ENCODE measurements around the gene PACS1.

Gene PACS1

DNA sequence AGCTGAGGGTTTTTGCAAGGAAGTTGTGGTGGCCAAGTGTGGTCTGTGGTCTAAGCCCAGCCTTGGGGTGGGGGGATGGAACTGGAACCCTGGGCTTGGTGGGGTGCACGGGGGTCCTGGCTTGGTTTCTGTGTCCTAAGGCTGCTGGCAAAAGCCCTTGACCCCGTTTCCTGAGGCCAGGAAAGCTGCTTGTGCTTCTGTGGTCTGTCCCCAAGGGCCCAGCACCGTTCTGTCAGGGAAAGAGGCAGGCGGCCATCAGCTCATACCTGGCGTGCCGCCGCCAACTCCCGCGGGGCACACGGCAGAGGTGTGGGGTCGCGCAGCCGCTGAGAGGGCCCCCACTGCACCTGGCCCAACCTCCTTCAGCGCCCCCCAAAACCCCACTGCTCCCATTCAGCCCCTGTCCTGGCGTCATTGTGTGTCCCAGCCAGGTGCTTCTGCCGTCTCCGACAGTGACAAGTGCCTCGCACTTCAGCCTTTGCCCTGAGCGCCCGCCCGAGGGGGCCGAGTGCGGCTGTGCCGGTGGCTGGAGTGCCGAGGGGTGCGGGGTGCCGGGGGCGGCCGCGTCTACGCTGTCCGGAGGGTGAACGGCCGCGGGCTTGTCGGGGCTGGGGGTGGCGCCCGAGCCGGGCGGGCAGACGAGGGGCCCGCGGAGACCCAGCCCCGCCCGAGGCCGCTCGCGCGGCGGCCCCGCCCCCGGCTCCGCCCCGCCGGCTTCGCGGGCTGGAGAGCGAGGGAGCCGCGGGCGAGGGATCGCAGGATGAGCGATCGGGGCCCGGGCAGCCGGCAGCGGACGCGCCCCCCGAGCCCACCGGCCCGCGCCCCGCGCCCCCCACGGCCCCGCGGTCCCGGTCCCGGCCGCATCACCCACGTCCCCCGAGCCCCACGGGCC, 207.6 kb downstream of the PACS1 start, which contains the start of gene CNIH2:
Gene CNIH2, plus strand, starts transcription at position 705 of the 892 bp plus-strand sequence. CDS start 282 bp downstream, outside the sequence.
- peak; percentile 22 for DNase-seq

DNA sequence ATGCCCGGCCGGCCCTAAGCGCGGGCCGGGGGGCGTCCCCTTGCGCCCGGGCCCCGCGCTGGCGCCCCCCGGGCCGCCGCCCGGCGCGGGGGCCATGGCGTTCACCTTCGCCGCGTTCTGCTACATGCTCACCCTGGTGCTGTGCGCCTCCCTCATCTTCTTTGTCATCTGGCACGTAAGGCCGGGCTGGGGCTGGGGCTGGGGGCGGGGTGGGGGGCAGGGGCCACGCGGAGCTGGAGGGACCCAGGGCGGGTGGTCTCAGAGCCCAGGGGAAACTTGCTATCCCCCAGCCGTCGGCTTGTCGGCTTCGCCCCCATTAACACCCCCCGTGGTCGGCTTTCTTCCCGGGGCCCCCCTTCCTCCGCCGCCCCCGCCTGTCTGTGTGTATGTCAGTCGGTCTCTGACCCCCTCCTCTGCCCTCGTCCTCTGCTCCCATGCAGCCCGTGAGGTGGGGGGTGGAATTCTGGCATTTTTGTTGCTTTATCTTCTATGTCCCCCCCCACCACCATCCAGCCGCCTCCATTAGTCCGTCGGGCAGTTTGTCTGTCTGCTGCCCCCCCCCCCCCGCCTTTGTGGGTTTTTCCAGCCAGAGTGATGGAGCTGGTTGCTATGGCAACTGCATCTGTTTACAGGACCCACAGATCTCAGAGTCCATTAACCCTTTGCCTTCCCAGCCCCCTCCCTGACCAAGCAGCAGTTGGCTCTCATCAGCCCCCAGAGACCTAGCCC, 208.5 kb downstream of the PACS1 start:
- peak; percentile 25 for DNase-seq

DNA sequence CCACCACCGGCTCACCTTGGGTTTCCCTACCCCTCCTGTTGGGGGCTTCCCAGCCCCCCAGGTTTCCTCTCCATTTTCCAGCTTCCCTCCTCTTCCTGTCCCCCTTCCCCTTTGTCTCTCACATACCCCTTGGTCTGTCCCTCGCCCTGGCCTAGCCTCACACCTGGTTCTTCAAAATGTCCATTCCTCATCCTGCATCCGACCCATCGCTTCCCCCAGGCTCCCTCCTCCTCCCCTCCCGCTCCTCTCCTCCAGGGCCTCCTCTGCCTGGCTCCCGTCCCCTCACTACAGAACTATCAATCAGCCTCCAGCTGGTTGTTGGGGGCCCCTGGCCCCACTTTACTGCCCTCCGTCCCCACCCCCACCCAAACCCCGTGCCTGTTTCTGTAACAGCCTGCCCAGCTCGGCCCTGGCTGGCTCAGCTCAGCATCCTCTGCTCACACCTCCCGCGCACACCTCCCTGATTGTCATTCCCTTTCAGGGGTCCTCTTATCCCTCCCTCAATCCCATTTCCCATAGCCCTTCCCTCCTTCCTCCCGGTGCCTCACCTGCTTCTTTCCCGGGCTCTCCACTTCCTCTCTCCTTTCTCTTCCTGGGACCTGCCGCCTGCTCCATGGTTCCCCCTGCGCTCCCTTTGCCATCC, 209.1 kb downstream of the PACS1 start:
- no peak for DNase-seq

DNA sequence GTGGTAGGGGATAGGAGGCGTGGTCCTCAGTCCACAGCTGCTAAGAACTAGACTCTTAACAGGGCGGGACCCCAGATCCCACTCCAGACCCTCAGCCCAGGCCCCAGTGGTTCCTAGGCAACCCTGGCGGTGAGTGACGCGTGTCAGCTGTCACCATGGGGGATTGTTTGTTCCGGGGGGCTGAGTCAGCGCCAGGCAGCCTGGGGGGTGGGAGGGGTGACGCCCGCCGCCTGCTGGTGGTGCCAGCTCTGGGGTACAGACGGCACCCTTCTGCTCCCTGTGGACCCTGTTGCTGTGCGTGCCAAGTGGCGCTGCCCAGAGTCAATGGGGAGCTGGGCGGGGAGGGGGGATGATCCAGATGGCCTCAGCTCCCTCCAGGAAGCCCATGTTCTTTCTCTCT, 210.4 kb downstream of the PACS1 start:
- DNase-seq: no peak

DNA sequence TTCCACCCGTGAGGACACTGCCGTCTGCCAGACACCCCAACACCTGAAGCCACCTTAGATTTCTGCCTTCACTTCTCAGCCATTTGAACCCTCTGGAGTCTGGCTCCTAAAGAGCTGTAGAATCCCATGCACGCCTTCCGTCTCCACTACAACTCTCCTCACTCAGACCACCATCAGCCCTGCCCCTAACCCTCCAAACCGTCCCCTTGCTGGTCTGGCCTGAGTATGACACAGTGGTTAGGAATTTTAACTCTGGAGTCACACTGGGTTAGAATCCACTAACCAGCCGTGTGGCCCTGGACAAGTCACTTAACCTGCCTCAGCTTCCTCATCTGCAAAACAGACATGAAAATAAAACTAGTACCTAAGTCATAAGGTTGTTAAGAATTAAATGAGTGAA, 210.9 kb downstream of the PACS1 start:
- no peak for DNase-seq

DNA sequence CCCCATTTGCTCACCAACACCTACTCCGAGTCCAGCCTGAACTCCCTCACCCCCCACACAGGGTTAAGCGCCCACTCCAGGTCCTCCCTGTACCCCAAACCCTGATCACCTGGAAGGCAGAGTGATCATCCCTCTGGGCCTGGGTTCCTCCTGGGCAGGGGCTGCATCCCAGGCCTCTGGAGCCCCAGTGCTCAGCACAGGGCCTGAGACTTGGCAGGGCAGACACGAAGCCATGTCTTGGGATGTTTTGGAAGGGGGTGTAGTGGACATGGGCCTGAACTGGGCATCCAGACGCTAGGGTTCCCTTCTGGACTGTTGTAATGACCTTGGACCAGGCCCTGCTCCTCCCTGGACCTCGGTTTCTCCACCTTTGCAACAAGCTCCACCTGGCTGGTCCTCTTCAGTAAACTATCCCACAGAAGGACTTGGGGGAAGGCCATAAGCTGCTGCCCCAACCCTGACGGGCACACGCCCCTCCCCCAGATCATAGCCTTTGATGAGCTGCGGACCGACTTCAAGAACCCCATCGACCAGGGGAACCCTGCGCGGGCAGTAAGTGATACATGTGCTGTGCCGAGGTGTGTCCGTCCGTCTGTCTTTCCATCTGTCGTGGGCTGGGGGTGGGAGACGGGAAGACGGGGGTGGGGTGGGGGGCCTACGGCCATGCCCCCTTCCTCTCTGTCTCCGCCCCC, 211.8 kb downstream of the PACS1 start:
- DNase-seq: no peak

DNA sequence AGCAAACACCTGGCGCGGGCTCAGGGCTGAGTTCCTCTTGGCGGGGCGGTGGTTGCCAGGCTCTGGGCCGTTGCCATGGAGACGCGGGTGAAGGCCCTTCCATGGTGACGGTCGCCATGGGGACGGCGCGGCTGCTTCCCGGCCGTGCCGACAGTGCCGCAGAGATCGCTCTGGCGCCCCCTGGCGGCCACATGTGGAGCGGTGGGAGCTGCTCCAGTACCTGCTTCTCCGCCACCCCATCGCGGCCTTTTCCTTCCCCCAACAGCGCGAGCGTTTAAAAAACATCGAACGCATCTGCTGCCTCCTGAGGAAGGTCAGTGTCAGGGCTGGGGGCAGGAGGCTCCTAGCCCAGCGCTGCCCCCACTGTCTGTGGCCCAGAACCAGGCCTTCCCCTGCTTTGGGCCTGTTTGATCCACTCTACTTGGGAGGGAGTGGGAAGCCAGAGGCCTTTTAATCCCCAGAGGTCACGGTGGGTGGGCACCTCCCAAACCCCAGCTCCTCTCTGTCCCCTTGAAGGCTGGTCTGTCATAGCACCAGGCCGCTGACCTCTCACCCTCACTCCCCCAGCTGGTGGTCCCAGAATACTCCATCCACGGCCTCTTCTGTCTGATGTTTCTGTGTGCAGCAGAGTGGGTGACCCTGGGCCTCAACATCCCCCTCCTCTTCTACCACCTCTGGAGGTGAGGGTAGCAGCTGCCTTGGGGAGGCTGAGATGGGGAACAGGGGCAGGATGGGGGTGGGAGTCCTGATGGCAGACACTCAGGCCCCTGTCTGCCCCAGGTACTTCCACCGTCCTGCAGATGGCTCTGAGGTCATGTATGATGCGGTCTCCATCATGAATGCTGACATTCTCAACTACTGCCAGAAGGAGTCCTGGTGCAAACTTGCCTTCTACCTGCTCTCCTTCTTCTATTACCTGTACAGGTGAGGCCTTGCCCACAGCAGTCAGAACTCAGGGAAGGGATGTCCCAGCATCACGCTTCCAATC, 212.7 kb downstream of the PACS1 start:
- peak; percentile 93 for DNase-seq

DNA sequence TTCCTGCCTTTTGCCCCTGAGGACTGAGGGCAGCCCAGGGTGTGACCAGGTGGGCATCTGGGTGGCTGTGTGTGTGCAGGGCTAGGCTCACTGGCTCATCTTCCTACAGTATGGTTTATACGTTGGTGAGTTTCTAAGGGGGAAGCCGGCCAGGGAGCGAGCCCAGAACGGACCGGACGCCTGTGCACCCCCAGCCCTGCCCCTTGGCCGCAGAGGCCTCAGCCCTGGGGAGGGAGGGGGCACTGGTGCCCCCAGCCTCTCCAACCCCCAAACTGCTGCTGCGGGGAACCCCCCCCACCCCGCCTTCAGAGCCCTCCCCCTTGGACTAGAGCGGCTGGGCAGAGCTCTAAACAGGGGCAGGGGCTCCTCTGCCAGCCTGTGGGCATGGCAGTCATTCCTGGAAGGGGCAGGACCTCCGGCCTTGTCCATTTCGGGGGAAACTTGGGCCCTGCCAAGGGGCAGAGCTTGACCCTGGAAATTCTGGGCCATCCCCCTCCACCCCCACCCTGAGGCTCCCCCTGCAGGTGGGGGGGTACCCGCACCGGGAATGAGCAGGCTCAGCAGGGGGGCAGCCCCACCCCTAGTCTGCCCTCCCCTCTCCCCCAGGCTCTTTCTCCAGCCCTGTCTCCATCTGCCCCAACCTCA, 213.5 kb downstream of the PACS1 start:
- no peak for DNase-seq

DNA sequence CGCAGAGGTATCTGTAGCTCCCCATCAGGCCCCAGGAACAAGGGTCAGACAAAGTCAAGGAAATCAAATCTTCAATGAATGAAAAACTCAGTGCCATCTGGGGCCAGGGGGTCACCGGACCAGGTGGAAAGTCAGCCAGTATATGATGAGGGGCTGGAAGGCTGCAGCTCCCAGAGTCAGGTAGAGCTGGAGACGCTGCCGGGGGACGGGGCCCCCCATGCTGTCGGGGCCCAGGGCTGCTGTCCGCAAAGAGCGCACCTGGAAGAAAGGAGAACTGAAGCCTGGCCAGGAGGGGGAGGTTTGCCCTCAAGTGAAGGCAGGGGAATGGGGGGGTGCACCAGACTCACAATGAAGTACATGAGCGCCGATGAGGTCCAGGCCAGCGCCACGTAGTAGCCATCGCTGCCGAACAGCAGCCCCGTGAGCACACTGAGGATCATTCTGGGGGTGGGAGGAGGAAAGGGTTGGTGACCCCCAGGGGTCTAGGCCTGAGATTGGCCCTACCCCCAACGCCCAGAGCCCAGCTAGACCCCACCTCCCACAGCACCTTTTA, 214.5 kb downstream of the PACS1 start:
- no peak for DNase-seq

DNA sequence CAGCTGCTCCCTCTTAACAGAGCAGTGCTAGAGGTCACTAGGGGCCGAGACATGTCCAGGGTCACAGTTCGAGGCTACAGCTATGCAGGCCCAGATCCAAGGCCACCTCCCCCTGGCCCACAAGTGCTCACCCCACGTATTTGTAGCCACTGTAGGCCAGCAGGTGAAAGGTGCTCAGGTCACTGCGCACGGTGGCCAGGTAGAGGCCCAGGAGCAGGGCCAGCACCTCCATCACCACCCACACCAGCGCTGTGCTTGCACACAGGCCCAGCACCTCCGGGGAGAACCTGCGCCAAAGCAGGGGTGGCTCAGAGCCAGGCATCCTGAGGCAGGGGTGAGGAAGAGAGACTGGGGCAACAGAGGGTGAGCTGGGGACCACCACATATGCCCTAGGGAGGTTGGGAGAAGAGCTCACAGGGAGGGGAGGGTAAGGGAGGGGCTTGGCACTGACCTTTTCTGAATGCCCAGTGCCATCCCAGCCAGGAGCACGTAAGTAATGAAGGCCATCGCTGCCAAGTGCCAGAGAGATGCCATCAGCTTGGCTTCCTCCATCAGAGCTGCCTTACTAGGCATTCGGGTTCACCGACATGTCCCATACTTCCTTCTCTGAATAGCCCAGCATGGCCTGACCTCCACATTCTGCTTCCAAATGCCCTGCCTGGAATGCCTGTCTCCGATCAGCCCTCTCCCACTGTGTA, 215.3 kb downstream of the PACS1 start:
- no peak for DNase-seq

DNA sequence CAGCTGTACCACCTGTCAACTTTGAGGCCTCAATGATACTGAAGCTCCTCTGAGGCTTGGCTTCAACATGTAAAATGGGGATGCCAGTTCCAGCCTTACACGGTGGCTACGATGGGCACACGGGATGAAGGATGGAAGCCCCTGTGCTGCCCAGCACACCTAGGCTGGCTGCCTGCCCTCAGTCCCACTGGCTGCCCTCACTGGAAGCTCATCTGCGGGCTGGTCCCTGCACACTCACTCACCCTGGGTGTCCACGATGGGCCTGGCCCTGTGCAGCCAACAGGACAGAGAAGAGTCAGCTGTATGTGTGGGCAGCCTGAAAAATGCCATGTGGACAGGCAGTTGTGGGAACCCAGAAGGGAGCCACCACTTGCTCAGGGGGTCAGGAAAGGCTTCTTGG, 216.6 kb downstream of the PACS1 start:
- DNase-seq: no peak

DNA sequence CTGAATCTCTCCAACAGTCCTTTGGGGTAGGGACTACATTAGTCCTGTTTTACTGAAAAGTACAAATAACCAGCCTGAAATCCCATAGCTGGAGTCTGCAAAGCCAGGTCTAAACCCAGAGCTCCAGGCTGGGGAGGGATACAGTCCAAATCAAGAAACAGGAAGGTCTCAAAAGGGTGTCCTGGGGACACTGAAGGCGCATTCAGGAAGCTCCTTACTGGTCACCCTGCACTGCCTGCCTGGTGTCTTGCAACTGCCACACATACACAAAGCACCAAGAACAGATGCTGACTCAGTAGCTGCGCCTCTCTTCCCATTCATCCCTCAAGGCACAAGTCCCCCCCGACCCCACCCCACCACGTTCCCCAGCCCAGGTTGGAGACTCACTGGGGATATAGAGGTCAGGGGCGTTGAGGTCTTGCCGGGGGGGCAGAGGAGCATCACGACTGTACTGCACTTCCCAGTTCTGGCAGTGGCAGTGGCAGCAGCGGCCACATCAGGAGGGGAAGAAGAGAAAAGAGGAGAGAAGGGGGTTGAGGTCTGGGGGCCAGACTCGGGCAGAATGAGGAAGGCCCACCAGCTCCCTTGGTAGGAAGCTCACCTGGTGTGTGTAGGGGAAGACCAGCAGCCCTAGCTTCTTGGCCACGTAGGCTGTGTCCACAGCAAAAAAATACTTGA, 217.3 kb downstream of the PACS1 start:
- DNase-seq: no peak

DNA sequence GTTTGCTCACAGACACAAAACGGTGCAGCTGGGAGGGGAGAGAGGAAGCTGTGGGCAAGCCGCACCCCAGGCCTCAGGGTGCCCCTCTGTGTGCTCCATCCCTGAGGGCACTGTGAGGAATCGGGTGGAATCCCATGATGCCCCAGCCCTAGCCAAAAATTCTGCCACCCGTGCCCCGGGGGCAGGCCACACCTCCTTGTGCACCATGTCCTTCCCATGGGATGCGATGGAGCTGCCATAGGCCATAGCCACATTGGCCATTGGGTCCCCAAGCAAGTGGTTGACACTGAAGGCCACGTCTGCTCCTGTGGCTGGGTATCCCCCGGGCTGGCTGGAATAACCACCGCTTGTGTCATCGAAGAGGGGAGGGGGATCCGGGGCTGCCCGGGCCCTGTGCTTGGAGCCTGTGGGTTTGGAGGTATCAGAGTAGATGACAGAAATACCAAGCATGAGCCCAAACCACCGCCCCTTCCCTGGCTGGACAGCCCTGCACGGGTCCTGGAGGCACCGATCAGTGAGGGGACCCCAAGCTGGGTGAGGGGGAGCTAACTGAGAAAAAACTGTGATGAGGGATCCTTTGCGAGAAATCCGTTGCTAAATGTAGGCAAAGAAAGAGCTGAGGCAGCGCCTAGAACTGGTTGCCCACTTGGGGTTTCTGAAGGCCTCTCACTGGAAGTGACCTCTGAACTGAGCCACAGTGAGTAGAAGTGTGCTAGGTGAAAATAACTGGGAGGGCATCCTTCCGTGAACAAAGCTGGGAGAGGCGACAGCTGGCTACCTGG, 218.0 kb downstream of the PACS1 start:
- DNase-seq: no peak

DNA sequence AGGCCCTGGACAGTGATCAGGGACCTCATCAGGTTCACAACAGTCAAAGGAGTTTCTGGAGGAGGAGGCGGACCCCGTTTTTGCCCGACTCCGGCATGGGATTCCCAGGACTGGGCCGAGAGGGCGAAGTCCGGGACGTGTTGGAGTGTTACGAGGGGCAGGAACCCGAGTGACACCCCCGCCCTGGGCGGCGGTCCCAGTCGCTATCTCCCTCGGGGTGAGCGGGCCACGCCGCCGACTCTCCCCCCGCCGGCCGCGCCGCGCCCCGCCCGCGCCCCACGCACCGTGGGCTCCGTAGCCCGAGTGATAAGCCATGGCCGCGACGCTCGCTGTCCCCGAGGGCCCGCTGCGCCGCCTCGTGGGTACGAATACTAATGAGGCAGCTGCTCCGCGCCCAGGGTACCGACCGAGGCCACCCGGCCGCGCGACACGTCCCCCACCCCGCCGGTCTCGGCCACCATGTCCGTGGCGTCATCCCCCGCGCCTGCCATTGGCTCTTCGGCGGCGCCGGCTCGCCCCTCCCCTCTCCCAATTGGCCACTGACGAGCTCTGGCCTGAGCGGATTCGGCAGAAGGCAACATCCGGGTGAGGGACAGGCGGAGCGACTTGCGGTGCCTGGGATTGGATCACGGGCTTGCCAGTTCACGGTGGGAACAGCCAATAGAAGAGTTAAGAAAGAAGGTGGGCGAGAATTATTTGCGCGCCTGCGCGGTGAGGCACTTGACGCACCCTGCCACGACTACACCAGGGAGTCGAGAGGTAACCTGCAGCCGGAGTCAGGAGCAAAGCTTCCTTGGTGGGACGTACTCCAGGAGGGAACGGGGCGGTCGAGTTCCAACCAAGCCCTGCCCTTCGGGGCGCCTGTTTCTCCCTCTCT, 218.8 kb downstream of the PACS1 start, which contains the start of gene YIF1A:
Gene YIF1A, minus strand, starts transcription at position 473 of the 877 bp plus-strand sequence. Its CDS starts 158 bp downstream, at position 315.
- peak; percentile 100 for DNase-seq

DNA sequence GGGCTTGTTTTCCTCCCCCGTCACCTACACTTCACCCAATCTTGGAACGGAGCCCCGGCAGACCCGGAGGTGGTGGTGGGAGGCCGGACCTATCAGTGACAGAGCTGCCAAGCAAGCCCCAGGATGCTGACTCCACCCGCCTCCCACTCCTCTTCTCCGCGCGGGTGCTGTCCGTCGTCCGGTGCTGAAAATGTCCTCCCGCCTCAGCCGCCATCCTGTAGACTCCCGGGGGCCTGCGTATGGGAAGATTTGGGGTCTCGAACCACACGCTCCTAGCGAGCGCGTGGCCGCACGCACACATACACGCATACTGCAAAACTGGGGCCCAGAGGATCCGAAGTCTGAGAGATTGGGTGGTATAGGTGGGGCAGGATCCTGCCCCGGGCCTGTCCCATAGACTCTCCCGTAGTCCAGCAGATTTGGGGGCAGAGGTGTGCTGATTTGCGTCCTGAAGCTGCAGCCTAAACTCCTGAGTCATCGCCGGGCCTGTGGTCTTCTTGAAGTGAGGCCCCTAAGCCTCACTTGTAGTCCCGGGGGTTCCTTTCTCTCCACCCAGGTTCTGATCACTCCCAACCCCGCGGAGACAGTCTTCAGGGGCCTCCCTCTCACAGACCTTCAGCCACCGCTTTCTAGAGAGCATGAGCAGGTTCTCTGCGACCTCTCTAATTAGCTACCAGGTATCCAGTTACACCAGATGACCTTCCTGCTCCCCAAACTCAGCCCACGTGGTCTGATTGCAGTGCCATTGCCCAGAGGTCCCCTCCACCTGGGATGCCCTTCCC, 219.7 kb downstream of the PACS1 start:
- no peak for DNase-seq

DNA sequence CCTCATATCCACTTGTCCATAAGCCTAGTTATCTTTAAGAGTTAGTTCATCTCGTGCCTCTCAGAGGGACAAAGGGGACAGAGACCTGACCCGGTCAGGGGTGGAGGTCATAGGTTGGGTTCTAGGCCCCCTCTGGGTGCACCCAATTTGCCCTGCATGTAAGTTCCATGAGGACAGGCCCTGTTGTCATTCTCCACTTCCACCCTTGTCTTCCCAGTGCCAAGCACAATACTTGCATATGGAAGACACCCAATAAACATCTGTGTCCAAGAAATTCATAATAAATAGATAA, 220.2 kb downstream of the PACS1 start:
- no peak for DNase-seq

DNA sequence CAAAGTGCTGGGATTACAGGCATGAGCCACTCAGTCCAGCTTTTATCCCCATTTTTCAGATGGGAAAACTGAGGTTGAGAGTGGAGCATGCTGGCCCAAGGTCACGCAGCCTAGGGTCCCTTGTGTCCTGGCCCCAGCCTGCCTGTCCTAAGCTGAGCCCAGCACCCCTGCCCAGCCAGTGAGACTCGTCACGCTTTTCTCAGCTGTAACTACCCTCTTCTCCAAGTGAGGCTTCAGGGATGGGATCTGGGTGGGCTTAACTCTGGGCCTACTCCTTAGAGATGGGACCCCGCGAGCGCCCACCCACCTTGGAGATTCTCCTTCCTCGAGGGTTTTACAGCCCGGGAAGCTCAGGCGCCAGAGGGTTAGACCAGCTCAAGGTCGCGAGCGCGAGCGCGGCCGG, 221.2 kb downstream of the PACS1 start:
- no peak for DNase-seq
